HG02571 (cell line): Measurements from ENCODE around the gene IL21R.
"Not testable (repeated sequence)": the region's sequence is repeated elsewhere in the genome, so short reads cannot be mapped to it uniquely, and the experiment has no call there.

ENCODE experiments used
- ATAC-seq: cut with Tn5 transposase; IDR thresholded peaks from one replicate; pipeline ENCODE4 v1.9.1; 2021; ENCODE audit warnings: mild to moderate bottlenecking, moderate library complexity; ENCODE audit not compliant: unreplicated experiment

IL21R gene

GRCh38 chr16:27374804-27375425, 27.1 kb upstream of the IL21R start:
- ATAC-seq = no peak

GRCh38 chr16:27377666-27378485, 24.1 kb upstream of the IL21R start:
- ATAC-seq = no peak

GRCh38 chr16:27378871-27379481, 23.0 kb upstream of the IL21R start:
- no peak for ATAC-seq

- no peak for ATAC-seq
These were observed 22.1 kb upstream of the IL21R start for GRCh38 chr16:27379919-27380318.

GRCh38 chr16:27381236-27381635, 20.7 kb upstream of the IL21R start:
- ATAC-seq = no peak

GRCh38 chr16:27381974-27382855, 19.8 kb upstream of the IL21R start:
- ATAC-seq = no peak

- no peak for ATAC-seq
These were observed 18.3 kb upstream of the IL21R start for GRCh38 chr16:27383556-27384243.

- no peak for ATAC-seq
These were observed 17.5 kb upstream of the IL21R start for GRCh38 chr16:27384425-27384824.

- no peak for ATAC-seq
These were observed 16.6 kb upstream of the IL21R start for GRCh38 chr16:27385398-27385797.

GRCh38 chr16:27386674-27387073, 15.3 kb upstream of the IL21R start:
- no peak for ATAC-seq

GRCh38 chr16:27387724-27388123, 14.2 kb upstream of the IL21R start:
- no peak for ATAC-seq

- no peak for ATAC-seq
These were observed 12.6 kb upstream of the IL21R start for GRCh38 chr16:27389272-27389961.

- no peak for ATAC-seq
These were observed 11.8 kb upstream of the IL21R start for GRCh38 chr16:27390151-27390550.

GRCh38 chr16:27392671-27393070, 9.3 kb upstream of the IL21R start:
- no peak for ATAC-seq

- no peak for ATAC-seq
These were observed 7.5 kb upstream of the IL21R start for GRCh38 chr16:27394516-27394915.

- ATAC-seq = not testable (repeated sequence)
These were observed 3.6 kb upstream of the IL21R start for GRCh38 chr16:27398341-27398893.

GRCh38 chr16:27398894-27399853, 2.8 kb upstream of the IL21R start:
- ATAC-seq = no peak

GRCh38 chr16:27399969-27400368, 2.0 kb upstream of the IL21R start:
- ATAC-seq = no peak
